GM18909 (cell line): ENCODE data around the gene DUOXA1.
"Not testable (repeated sequence)": the region's sequence is repeated elsewhere in the genome, so short reads cannot be mapped to it uniquely, and the experiment has no call there.

ENCODE experiments used
- ATAC-seq: cut with Tn5 transposase; IDR thresholded peaks from one replicate; pipeline ENCODE4 v1.9.1; 2021; ENCODE audit warnings: mild to moderate bottlenecking; ENCODE audit not compliant: unreplicated experiment, poor library complexity

The DUOXA1 gene

GRCh38 chr15:45115312-45115820 lies 14.3 kb downstream of the DUOXA1 start:
- no peak for ATAC-seq

DNA sequence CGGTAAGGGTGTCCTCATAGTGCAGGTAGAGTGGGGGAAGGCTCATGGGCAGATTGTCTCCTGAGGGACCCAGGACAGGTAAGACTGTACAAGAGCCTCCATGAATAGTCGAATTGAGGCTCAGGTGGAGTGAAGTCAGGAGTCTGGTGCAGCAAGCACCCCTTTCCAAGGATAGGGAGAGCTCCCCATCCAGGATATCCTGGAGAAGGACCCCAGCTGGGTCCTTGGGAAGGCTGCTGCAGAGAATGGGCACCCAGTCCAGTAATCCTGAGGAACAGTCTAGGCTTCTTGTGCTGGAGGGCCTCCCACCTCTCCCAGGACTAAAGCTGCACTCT lies 15.0 kb downstream of the DUOXA1 start:
- no peak for ATAC-seq

DNA sequence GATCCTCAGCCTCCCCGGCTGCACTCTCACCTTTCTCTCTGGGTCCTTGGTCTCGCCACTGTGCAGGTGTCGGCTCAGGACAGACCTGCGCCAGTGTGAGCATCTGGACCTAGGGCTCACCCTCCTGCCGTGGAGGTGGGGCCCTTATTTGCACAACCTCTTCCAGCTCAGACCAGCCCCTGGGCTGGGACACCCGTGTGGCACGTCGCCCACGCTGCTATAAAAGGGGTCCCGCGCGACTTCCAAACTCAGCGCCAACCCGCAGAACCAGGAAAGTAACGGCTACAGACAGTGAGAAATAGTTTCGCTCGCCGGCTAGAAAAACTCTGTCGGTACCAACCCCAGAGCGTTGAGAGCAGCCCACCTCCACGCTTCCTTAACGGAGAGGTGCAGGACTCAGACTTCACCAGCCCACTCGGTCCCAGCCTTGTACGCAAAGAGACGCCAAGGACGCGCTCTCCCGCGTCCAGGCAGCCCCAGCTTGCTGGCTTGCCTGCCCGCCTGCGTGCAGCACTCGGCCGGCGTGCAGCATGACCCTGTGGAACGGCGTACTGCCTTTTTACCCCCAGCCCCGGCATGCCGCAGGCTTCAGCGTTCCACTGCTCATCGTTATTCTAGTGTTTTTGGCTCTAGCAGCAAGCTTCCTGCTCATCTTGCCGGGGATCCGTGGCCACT lies 15.5 kb downstream of the DUOXA1 start, which contains the start of the genes DUOX2 and DUOXA2:
Gene DUOX2, minus strand, starts transcription at position 97 of the 675 bp plus-strand sequence. CDS start 761 bp downstream, outside the sequence.
Gene DUOXA2, plus strand, starts transcription at position 251 of the 675 bp plus-strand sequence. Its CDS starts 280 bp downstream, at position 531.
- ATAC-seq: no peak

GRCh38 chr15:45113380-45113990 lies 16.2 kb downstream of the DUOXA1 start:
- ATAC-seq: no peak

DNA sequence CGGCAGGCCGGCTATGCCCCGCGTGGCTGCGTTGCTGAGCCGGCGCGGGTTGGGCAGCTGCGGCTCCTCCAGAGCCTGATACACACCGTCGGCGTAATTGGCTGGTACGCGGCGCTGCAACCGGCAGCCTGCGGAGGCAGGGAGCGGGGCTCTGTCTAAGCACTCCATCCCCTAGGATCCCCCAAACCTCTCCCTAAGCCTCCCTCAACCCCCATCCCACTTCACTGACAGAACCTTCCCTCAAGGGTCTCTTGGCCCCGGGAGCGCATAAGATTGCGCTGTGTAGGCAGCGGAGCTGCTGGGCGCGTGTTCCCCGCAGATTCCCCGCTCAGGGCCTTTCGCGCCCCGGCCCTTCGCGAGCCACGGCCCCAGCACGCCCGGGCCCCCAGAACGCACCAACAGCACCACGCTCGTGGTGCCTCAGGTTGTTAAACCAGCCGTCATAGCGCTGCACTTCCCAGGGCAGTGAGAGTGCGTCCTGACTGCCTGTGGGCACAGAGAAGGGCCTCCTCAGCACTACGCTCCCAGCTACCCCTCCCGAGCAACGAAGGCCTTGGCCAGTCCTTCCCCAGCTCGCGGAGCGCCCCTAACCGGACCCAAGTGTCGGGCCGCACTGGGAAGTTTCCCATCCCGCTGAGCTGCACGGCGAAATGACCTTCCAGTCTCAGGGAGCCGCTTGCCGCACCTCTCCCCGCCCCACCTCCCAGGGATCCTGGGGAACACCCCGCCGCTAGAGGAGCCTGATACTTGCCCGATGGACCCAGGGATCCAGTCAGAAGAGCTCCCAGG lies 16.9 kb downstream of the DUOXA1 start:
- no peak for ATAC-seq

DNA sequence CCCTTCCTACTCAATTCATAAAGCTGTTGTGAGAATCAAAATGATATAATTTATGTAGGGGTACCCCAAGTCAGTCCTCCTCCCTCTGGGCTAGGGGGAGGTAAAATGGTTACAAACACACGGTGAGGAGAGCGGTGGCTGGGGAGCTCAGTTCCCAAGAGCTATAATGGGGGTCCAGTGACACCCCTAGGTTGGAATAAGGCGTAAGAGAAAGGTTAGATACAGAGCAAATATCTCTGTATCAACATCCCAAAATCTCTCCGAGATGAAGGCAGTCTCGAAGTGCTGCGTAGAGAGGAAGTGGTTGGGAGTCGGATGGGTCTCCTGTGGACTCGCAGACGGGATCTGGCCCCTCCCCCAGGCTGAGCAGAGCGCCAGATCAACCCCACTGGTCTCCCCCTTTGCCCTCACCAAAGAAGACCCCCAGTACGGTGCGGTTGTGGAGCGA lies 17.5 kb downstream of the DUOXA1 start:
- ATAC-seq: no peak

- no peak for ATAC-seq
Observed at GRCh38 chr15:45111390-45112142, 18.1 kb downstream of the DUOXA1 start.

DNA sequence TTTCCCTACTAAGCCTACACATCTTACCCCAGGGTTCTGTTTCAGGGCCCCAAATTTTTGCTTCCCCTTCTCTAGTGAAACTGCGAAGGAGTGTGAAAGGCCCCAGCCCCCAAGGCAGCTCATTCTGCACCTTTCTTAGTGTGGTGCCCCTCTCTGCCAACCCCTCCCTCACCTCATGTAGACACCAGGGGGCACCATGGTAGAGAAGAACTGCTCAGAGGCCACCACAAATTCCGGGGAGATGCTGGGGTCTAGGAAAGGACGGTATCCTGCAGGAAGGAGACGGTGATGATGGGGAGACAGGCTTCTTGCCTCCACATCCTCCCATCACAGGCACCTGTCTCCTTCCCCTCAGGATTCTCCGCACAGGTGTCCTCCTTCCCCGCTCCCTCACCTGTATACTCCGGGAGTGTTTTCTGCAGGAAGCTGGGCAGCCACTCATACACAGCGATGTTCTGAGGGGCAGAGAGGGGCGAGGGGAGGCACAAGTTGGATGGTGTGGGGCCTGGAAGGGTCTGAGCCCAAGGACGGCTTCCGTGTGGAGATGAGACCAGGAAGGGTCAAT lies 19.3 kb downstream of the DUOXA1 start:
- no peak for ATAC-seq

- no peak for ATAC-seq
Observed at GRCh38 chr15:45107941-45108630, 21.6 kb downstream of the DUOXA1 start.

- ATAC-seq: no peak
Observed at GRCh38 chr15:45106002-45106790, 23.5 kb downstream of the DUOXA1 start.

GRCh38 chr15:45105586-45105985 lies 24.1 kb downstream of the DUOXA1 start:
- no peak for ATAC-seq

DNA sequence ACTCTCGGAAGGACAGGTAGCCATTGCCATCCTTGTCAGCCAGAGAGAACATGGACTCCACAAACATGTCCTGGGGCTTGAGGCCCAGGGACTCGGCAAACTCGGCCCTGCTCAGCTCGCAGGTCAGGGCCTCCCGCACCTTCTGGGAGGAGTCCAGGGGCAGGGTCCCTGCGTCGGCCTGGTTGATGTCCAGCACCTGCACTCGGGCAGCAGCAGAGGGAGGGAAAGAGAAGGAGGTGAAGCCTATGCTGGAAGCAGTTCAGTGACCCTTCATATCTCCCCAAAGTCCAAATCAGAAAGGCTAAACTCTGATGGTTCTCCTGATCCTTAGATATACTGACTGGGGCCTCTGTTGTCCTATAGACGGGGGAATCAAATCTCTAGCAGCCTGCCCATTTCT lies 25.5 kb downstream of the DUOXA1 start:
- ATAC-seq: not testable (repeated sequence)

- ATAC-seq: no peak
Observed at GRCh38 chr15:45102226-45102625, 27.5 kb downstream of the DUOXA1 start.

DNA sequence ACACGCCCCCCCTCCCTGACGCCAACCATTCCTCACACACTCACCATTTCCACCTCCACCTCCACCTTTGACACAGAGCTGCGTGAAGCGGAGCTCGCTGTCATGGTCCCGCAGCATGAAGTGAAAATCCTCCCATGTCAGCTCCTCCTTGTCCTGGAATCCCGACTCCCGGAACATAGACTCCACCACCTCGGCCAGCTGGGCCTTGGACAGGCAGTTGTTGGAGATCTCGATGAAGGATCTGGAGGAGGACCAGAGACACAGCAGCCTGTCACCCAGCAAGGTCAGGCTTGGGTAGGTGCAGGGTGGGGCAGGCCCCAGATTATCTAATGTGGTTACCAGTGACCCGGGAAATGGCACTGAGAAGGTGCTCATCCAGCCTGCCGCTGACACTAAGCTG lies 27.9 kb downstream of the DUOXA1 start:
- no peak for ATAC-seq

GRCh38 chr15:45100884-45101625 lies 28.6 kb downstream of the DUOXA1 start:
- ATAC-seq: no peak

DNA sequence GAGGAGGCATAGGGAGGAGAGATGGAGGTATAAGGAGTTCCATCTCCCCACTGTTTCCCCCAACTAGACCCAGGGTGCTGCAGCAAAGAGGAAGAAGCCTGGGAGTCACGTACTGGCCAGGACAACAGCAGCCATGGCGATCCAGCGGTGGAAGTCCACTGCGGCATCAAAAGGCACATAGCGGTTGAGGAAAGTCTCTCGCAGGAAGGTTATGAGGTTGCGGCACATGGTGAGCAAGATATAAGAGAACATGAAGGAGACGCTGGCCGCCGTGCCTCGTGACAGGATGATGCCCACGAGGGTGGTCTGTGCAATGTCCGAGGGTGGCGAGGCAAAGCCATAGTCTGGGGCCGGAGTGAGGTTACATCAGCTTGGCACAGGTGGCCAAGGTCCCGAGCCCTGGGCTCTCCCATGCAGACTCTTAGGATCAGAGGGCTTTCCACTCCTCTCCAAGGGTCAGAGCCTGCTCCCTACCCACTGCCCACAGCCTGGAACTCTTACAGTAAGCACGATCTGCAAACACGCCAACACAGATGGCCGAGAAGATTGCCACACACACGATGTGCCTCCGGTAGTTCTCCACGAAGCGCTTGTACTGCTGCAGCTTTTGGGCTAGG lies 30.0 kb downstream of the DUOXA1 start:
- no peak for ATAC-seq

GRCh38 chr15:45097466-45097865 lies 32.2 kb downstream of the DUOXA1 start:
- no peak for ATAC-seq

- ATAC-seq: no peak
Observed at GRCh38 chr15:45095661-45096060, 34.0 kb downstream of the DUOXA1 start.
